GM19193 (cell line): Measurements from ENCODE around the gene LPCAT3.

Experiments used
- POLR2A ChIP-seq: IDR thresholded peaks from 4 replicates; pipeline ENCODE4 v1.6.1; 2011; ENCODE audit not compliant: insufficient read depth, insufficient read length; ENCODE audit errors: extremely low read depth

Gene LPCAT3

GRCh38 chr12:6927379-6928021, 90.8 kb downstream of the LPCAT3 start, which contains the start of gene ATN1:
ATN1 (plus strand) TSS chr12:6927959; CDS start chr12:6934002, 6,043 bp downstream.
- peak; percentile 48 for TF ChIP-seq POLR2A
